Fibroblast of skin of right quadriceps (primary cell): ENCODE data around the gene MSMP.

Experiments
- DNase-seq: peaks from one replicate; pipeline ENCODE4 v3.0.0-alpha.2; 2013

MSMP gene

DNA sequence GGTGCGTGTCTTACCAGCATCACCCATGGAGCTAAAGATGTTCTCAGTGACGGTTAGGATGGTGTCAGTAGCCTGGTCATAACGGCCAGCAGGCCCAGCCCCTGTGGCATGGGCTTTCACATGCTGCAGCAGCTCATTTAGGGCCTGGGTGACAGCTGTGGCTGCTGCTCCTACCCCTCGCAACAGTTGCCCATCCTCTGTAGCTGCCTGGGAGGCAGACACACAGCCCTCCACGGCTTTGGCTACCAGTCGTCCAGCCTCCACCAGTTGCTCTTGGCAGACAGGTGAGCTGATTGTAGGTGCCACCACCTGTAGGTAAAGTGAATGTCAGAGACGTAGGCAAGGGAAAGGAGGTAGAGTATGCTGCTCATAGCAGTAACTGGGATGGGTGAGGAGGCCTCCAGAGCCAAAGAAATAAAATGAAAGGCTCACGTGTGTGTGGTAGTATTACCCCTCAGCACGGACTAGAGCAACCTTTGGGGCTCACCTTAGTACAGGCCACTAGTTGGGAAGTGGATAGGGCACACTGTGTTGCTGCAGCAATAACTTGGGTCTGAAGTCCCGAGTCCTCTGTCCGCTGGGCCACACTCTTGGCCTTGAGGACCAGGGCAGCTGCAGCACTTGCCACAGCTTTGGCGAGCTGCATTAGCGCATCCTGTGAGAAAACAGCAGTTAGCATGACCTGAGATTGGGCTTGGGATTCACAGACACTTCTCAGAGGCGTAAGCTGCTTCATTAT lies 36.8 kb downstream of the MSMP start:
- DNase-seq, result no peak

DNA sequence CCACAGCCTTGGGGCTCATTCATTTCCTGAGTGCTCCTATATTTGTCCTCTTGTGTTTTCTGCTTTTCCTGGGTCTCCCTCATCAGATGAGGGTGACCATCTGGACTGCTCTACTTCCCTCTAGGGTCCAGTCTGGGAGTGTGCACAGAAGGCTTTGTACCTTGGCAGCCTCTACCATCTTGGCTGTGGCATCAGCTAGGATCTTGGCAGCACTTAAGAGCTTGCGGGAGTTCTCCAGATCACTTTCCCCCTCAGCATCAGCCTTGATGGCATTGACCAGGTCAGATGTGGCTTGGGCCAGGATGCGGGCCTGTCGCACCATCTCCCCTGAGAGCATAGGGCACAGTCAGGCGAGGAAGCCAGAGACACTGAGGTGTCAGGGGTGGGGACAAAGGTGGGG lies 37.8 kb downstream of the MSMP start:
- no peak for DNase-seq

DNA sequence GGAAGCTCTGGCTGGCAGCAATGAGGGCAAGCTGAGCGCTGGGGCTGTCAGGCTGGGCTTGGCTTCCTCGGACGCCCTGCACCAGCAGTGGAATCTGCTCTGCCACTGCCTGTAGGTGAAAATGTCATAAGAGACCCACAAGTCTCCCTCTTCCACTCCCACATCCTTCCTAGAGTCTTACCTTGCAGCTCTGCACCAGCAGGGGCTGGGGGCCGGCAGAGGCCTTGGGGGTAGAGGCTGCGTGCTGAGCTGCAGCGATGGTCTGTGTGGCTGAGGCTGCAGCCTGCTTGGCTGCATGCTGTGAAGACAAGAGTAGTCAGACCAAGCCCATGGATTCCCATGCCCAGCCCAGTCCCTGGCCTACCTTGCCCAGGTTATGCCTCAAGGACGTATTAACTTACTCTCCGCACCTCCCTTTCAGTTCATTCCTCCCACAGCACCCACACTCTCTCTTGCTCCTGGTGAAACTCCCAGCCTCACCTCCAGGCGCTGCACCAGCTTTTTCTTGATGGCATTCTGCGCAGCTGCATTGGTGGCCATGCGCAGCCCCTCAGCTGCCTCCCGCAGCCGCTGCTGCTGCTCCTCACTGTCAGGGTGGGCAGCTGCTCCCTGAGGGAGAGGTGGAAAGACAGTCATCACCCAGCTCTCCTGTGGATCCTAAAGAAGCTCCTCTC lies 39.4 kb downstream of the MSMP start:
- DNase-seq, result no peak

DNA sequence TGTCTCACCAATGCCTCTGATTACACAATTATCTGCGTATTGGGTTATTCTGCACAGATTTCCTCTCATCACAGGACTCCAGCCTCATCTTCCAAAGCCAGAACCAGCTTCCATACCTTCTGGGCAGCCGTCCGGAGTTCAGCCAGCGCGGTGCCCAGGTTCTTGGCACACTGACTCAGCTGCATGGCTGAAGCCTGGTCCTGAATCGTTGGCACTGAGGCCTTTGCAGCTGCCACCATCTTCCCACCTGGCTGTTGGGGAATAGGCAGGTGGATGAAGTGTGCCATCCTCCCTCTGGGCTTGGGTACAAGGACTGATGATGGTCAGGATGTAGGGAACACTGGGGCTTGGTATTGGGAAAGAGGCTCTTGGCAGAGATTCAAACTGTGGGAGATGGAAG lies 40.0 kb downstream of the MSMP start:
- DNase-seq, result no peak

GRCh38 chr9:35713578-35713977 lies 40.5 kb downstream of the MSMP start:
- DNase-seq, result no peak

- DNase-seq, result no peak
These were observed 41.2 kb downstream of the MSMP start for GRCh38 chr9:35712762-35713400.

- DNase-seq, result no peak
These were observed 42.3 kb downstream of the MSMP start for GRCh38 chr9:35711501-35712428.

GRCh38 chr9:35710818-35711500 lies 43.1 kb downstream of the MSMP start:
- no peak for DNase-seq

- no peak for DNase-seq
These were observed 45.9 kb downstream of the MSMP start for GRCh38 chr9:35708146-35708545.

GRCh38 chr9:35706951-35707350 lies 47.1 kb downstream of the MSMP start:
- no peak for DNase-seq

DNA sequence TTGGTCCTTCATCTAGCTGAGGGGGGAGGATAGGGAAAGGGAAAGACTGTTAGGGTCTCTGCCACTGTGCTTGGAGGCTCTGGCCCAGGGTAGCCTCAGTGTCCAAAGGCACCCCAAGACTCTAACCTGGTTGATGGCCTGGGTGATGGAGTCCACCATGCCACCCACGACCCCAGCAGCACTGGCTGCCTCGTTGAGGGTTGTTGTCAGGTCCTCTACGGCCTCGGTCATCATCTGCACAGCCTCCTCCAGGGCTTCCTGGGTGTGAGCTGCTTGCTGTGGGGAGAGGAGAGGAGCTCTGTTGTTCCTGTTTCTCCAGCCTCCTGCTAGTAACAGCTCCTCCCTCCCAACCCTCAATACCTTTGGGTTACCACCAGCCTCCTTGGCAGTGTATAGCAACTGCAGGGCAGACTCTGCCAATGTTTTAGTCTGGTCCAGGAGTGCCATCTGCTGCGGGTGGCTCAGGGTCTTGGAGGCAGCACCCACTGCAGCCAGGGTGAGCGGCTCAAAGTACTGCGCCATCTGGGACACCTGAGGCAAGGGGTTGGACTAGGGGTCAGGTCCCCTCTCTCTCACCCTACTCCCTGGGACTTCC lies 48.1 kb downstream of the MSMP start:
- DNase-seq, result no peak

GRCh38 chr9:35705372-35705771 lies 48.7 kb downstream of the MSMP start:
- DNase-seq, result no peak

GRCh38 chr9:35703906-35704672 lies 50.0 kb downstream of the MSMP start:
- DNase-seq, result no peak
